ENCODE results near the gene KCNJ10.
A peak's percentile ranks its signal among the peaks of the same experiment; 100 is the strongest.
"Not testable (repeated sequence)": the region's sequence is repeated elsewhere in the genome, so short reads cannot be mapped to it uniquely, and the experiment has no call there.

KCNJ10 gene

DNA sequence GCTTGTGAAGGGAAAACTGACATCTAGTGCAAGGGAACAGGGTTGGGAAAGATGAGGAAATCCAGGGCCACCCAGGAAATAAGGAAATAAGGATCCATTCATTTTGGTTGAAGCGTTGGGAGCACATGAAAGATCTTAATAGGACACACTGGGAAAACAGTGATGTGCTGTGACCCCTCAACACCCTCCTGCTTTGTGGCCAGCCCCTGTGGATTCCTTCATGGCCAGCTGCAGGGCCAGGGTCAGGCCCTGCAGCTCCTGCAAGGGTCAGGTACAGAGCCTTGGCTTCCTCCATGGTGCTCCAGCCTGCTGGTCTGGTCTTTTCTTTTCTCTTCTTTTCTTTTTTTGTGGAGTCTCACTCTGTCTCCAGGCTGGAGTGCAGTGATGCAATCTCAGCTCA lies 19.3 kb downstream of the KCNJ10 start:
- no peak for DNase-seq (ENCODE audit: low spot score)
- TF ChIP-seq, protein P1, sequence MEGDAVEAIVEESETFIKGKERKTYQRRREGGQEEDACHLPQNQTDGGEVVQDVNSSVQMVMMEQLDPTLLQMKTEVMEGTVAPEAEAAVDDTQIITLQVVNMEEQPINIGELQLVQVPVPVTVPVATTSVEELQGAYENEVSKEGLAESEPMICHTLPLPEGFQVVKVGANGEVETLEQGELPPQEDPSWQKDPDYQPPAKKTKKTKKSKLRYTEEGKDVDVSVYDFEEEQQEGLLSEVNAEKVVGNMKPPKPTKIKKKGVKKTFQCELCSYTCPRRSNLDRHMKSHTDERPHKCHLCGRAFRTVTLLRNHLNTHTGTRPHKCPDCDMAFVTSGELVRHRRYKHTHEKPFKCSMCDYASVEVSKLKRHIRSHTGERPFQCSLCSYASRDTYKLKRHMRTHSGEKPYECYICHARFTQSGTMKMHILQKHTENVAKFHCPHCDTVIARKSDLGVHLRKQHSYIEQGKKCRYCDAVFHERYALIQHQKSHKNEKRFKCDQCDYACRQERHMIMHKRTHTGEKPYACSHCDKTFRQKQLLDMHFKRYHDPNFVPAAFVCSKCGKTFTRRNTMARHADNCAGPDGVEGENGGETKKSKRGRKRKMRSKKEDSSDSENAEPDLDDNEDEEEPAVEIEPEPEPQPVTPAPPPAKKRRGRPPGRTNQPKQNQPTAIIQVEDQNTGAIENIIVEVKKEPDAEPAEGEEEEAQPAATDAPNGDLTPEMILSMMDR (IDR thresholded peaks at IDR 0.05; ENCODE audit: extremely low read depth, missing control alignments), result no peak

DNA sequence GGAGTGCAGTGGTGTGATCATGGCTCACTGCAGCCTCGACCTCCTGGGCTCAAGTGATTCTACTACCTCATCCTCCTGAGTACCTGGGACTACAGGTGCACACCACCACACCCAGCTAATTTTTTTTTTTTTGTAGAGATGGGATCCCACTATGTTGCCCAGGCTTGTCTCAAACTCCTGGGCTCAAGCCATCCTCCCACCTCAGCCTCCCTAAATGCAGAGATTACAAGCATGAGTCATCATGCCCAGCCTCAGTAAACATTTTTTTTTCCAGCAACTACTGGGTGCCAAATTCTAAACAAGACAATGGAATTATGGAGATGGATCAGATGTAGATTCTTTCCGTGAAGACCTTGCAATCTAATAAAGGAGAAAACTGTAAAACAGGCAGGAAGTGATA lies 19.8 kb downstream of the KCNJ10 start:
- not testable (repeated sequence) for DNase-seq (ENCODE audit: low spot score)

DNA sequence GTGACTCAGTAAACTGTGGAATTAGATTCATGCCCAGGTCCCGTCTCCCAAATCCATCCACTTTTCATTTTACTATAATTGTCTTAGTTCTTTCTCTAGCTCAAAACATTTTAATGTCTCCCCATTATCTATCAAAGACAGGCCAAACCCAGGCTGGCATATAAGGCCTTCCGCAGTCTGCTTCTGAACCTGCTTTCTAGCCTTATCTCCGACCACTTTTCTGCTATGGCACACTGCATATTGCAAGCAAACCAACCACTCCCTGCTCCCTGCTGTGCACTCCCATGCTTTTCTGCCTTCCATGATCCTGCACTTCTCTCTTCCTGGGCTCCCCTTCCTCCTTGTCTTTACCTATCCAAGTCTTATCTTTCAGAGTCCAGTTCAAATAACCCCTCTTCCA lies 20.9 kb downstream of the KCNJ10 start:
- TF ChIP-seq, protein P1 (IDR thresholded peaks at IDR 0.05; ENCODE audit: extremely low read depth, missing control alignments), result no peak
- no peak for DNase-seq (ENCODE audit: low spot score)

DNA sequence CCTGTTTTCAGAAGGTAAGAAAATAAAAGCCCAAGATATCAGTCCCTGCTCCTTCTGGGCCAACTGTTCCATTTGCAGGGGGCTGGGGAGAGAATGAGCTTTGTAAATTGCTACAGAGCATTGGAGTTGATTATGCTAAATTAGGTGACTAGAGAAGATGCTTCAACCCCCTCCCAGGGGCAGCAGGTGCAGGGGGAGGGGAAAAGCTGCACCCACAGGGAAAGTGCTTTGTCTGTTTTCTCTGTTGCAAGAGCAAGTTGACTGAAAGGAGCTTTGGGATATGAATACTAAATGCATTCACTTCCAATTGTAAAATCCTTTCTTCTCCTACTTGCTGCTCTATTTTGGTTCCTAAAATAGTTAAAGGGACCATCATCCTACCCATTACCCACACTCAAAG lies 21.6 kb downstream of the KCNJ10 start:
- DNase-seq (ENCODE audit: low spot score), result no peak
- TF ChIP-seq, protein P1 (IDR thresholded peaks at IDR 0.05; ENCODE audit: extremely low read depth, missing control alignments), result no peak

DNA sequence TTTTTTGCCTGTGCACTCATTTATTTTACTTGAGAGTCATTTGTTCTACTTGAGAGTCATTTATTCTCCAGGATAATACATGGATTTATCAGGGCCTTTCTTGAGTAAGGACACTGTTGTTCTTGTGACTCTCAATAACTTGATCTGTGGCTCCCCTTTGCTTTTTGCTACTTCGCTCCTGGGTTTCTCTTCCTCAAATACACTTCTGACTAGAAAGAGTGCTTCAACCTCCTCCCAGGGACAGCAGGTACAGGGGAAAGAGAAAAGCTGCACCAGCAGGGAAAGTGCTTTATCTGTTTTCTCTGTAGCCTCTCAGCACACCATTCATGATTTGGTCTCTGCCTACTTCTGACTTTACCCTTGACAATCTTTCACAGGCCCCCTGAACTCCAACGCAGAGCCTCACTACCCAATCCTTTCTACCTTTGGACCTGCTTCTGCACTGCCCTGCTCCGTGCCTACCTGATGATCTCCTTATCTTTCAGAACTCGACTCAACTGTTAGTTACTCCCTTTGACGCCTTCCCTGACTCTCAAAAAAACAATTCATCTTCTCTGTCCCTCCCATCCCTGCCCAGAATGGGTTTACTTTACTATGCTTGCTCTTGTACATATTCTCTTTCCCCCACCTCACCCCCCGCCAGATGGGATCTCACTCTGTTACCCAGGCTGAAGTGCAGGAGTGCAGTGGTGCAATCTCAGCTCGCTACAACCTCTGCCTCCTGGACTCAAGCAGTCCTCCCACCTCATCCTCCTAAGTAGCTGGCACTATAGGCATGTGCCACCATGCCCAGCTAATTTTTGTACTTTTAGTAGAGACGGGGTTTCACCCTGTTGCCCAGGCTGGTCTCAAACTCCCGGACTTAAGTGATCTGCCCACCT lies 22.6 kb downstream of the KCNJ10 start:
- no peak for DNase-seq (ENCODE audit: low spot score)
- TF ChIP-seq, protein P1 (IDR thresholded peaks at IDR 0.05; ENCODE audit: extremely low read depth, missing control alignments), result no peak

DNA sequence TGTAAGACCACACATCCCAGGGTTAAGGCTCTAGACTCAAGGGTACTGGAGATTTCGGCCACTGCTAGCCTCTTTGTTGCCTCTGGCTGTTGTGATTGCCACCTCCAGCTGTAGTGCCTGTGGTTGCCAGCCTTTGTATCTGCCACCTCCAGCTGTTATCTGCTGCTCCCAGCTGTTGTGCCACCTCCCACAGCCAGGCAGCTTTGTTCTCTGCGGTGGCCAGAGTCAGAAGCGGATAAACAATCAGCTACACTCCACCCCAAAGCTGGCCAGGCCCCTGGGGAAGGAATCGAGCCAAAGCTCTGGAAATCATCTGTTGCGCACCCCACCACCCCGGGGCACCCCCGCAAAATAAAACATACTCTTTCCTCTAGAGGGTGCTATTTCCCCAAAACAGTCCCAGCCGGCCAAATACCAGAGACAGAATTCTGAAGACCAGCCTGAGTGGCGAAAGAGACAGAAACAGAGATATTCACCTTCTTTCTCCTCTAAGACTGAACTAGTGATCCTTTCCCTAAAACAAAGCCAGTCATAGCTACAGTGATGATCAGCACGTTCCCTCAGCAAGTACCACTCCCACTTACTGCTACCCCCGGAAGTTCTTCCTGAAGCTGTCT lies 23.4 kb downstream of the KCNJ10 start:
- TF ChIP-seq, protein P1 (IDR thresholded peaks at IDR 0.05; ENCODE audit: extremely low read depth, missing control alignments), result peak; percentile 46
- DNase-seq (ENCODE audit: low spot score), result peak; percentile 80

DNA sequence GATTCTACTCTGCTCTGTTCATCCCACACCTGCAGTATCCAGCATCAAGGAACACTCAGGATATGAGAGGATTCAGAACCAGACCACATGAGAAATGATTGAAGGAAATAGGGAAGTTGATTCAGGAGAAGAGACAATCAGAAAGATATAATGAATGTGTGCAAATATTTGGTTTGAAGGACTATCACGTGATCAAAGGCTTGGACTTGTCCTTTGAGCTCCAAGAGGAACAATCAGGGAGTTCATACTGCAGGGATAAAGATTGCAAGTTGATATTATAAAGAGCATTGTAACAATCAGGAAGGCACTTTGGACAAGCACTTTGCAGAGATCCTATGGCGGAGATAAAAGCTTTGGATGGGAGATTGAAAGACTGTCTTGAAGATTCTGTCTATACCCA lies 24.3 kb downstream of the KCNJ10 start:
- no peak for DNase-seq (ENCODE audit: low spot score)
- TF ChIP-seq, protein P1 (IDR thresholded peaks at IDR 0.05; ENCODE audit: extremely low read depth, missing control alignments), result no peak
